HTR-8/SVneo (cell line): ENCODE data around the gene FUOM.

ENCODE experiments used
- DNase-seq: peaks from one replicate; pipeline ENCODE4 v3.0.0; 2011; ENCODE audit warnings: low spot score, mixed read lengths; ENCODE audit not compliant: insufficient read length
- FAIRE-seq: peaks from 2 replicates; lab custom pipeline; 2011; peaks lifted over from hg19 to GRCh38; lab: Jason Lieb, UNC

FUOM gene

GRCh38 chr10:133357285-133358161 is at the start of gene FUOM:
FUOM (minus strand) TSS chr10:133358019; CDS start chr10:133358007, 12 bp downstream.
- no peak for DNase-seq
- no peak for FAIRE-seq

- FAIRE-seq (no peak), DNase-seq (no peak)
Observed at GRCh38 chr10:133405844-133406527, 48.2 kb upstream of the FUOM start.

GRCh38 chr10:133405272-133405671 is 47.5 kb upstream of the FUOM start:
- DNase-seq = no peak
- FAIRE-seq = no peak

GRCh38 chr10:133403784-133404183 is 46.0 kb upstream of the FUOM start:
- DNase-seq (no peak), FAIRE-seq (no peak)

GRCh38 chr10:133403359-133403758 is 45.5 kb upstream of the FUOM start:
- no peak for FAIRE-seq
- no peak for DNase-seq

- no peak for FAIRE-seq
- DNase-seq = no peak
Observed at GRCh38 chr10:133401981-133402725, 44.3 kb upstream of the FUOM start.

- DNase-seq (no peak), FAIRE-seq (no peak)
Observed at GRCh38 chr10:133401500-133401899, 43.7 kb upstream of the FUOM start.

GRCh38 chr10:133400624-133401424 is 43.0 kb upstream of the FUOM start:
- DNase-seq (no peak), FAIRE-seq (no peak)

GRCh38 chr10:133399123-133399601 is 41.3 kb upstream of the FUOM start:
- no peak for FAIRE-seq
- no peak for DNase-seq

GRCh38 chr10:133397938-133398337 is 40.1 kb upstream of the FUOM start:
- DNase-seq (no peak), FAIRE-seq (no peak)

GRCh38 chr10:133396035-133396624 is 38.3 kb upstream of the FUOM start:
- DNase-seq (no peak), FAIRE-seq (no peak)

GRCh38 chr10:133394801-133395221 is 37.0 kb upstream of the FUOM start:
- FAIRE-seq (no peak), DNase-seq (no peak)

- DNase-seq (peak; percentile 89), FAIRE-seq (no peak)
Observed at GRCh38 chr10:133394064-133394663, 36.3 kb upstream of the FUOM start, which contains the start of gene MTG1. MTG1 (plus strand) TSS chr10:133394157; CDS start chr10:133394221, 64 bp downstream.

- DNase-seq = no peak
- no peak for FAIRE-seq
Observed at GRCh38 chr10:133393401-133394063, 35.7 kb upstream of the FUOM start.

- DNase-seq = no peak
- FAIRE-seq = no peak
Observed at GRCh38 chr10:133391761-133392518, 34.1 kb upstream of the FUOM start.

- DNase-seq (no peak), FAIRE-seq (no peak)
Observed at GRCh38 chr10:133391249-133391635, 33.4 kb upstream of the FUOM start.

- no peak for DNase-seq
Observed at GRCh38 chr10:133390597-133391248, 32.9 kb upstream of the FUOM start.

More at GRCh38 chr10:133390597-133391248, 32.9 kb upstream of the FUOM start:
- no peak for FAIRE-seq
